Middle frontal gyrus (tissue), 1 donor: ENCODE results near the gene PPP1R9A.

Experiments used
- DNase-seq: peaks from one replicate; pipeline ENCODE4 v3.0.0-alpha.2; 2015; ENCODE audit warnings: low spot score; ENCODE audit errors: extremely low spot score

Gene PPP1R9A

GRCh38 chr7:95316588-95316987 is 409.2 kb downstream of the PPP1R9A start:
- no peak for DNase-seq

GRCh38 chr7:95317546-95317945 is 410.2 kb downstream of the PPP1R9A start:
- DNase-seq = no peak

- DNase-seq = no peak
These were observed 410.6 kb downstream of the PPP1R9A start for GRCh38 chr7:95317966-95318365.

- DNase-seq = no peak
These were observed 411.2 kb downstream of the PPP1R9A start for GRCh38 chr7:95318501-95319100.

- DNase-seq = no peak
These were observed 412.2 kb downstream of the PPP1R9A start for GRCh38 chr7:95319570-95319969.

- no peak for DNase-seq
These were observed 413.3 kb downstream of the PPP1R9A start for GRCh38 chr7:95320651-95321050.

- DNase-seq = no peak
These were observed 414.3 kb downstream of the PPP1R9A start for GRCh38 chr7:95321720-95322119.

GRCh38 chr7:95322396-95322795 is 415.0 kb downstream of the PPP1R9A start:
- DNase-seq = no peak

GRCh38 chr7:95322854-95323253 is 415.5 kb downstream of the PPP1R9A start:
- DNase-seq = no peak

GRCh38 chr7:95323410-95324129 is 416.2 kb downstream of the PPP1R9A start:
- no peak for DNase-seq

GRCh38 chr7:95324431-95324830 is 417.0 kb downstream of the PPP1R9A start, which contains the start of gene PON1:
PON1 (minus strand) TSS chr7:95324532; CDS start chr7:95324475, 57 bp downstream.
- no peak for DNase-seq

- DNase-seq = no peak
These were observed 420.0 kb downstream of the PPP1R9A start for GRCh38 chr7:95327356-95327755.

- DNase-seq = no peak
These were observed 423.0 kb downstream of the PPP1R9A start for GRCh38 chr7:95330204-95330960.

- no peak for DNase-seq
These were observed 423.6 kb downstream of the PPP1R9A start for GRCh38 chr7:95330961-95331337.

- no peak for DNase-seq
These were observed 427.1 kb downstream of the PPP1R9A start for GRCh38 chr7:95334447-95334846.

GRCh38 chr7:95335093-95335492 is 427.7 kb downstream of the PPP1R9A start:
- DNase-seq = no peak

- no peak for DNase-seq
These were observed 431.4 kb downstream of the PPP1R9A start for GRCh38 chr7:95338832-95339231.

- DNase-seq = no peak
These were observed 433.1 kb downstream of the PPP1R9A start for GRCh38 chr7:95340491-95340890.

- DNase-seq = no peak
These were observed 434.6 kb downstream of the PPP1R9A start for GRCh38 chr7:95342029-95342428.

GRCh38 chr7:95342642-95343307 is 435.4 kb downstream of the PPP1R9A start:
- DNase-seq = no peak
